Hepatocyte (in vitro differentiated cells): Measurements from ENCODE around the gene ACTL10.

Experiments
- CTCF ChIP-seq: fragments of 200-600 bp; sonication (generic); IDR thresholded peaks from 2 replicates; pipeline ENCODE4 v1.5.1; 2016; ENCODE audit warnings: antibody characterized with exemption, mild to moderate bottlenecking; ENCODE audit not compliant: poor library complexity
- EZH2 ChIP-seq: fragments of 200-600 bp; sonication (generic); IDR thresholded peaks from 2 replicates; pipeline ENCODE4 v1.6.1; 2016; ENCODE audit warnings: antibody characterized with exemption, mild to moderate bottlenecking, borderline replicate concordance
- EZH2phosphoT487 ChIP-seq: fragments of 200-600 bp; sonication (generic); IDR thresholded peaks from one replicate; pipeline ENCODE4 v1.6.1; 2018; ENCODE audit warnings: antibody characterized with exemption, mild to moderate bottlenecking, low read depth, moderate library complexity; ENCODE audit not compliant: unreplicated experiment, severe bottlenecking

- no peak for TF ChIP-seq CTCF
- no peak for TF ChIP-seq EZH2phosphoT487
- TF ChIP-seq EZH2: no peak
Observed at GRCh38 chr20:33694639-33695012, 27.9 kb downstream of the ACTL10 start.
